NCI-H460 (cell line): ENCODE results near the gene DCTPP1. TPM values are rescaled to one million over a fixed set of nuclear protein-coding genes. Genes with fewer than 3 reads are reported as not detected.

Experiments
- DNase-seq: peaks from one replicate; pipeline ENCODE4 v3.0.0-alpha.2; 2016; ENCODE audit warnings: low read depth; ENCODE audit errors: extremely low read depth
- total RNA-seq: library from RNA; depleted of rRNA; stranded (reverse); fragments of >200 nt; shearing (Covaris generic); gene quantifications from 2 replicates; pipeline ENCODE4 v1.2.3, GENCODE V29; 2014

DCTPP1 gene
- total RNA-seq, 1 experiment from 2014 or later = 35.9 TPM

- no peak for DNase-seq
Measured at GRCh38 chr16:30449116-30449435, 19.2 kb upstream of the DCTPP1 start.

- DNase-seq = no peak
Measured at GRCh38 chr16:30447512-30448226, 17.8 kb upstream of the DCTPP1 start.

- no peak for DNase-seq
Measured at GRCh38 chr16:30446203-30446595, 16.4 kb upstream of the DCTPP1 start.

GRCh38 chr16:30445408-30446202 lies 15.8 kb upstream of the DCTPP1 start, which contains the start of gene SEPHS2:
SEPHS2 (minus strand) TSS chr16:30445874; CDS start chr16:30445727, 147 bp downstream.
- peak; percentile 98 for DNase-seq

GRCh38 chr16:30445149-30445407 lies 15.2 kb upstream of the DCTPP1 start:
- DNase-seq = no peak

- DNase-seq = no peak
Measured at GRCh38 chr16:30444231-30445148, 14.7 kb upstream of the DCTPP1 start.

- DNase-seq = no peak
Measured at GRCh38 chr16:30443631-30444030, 13.8 kb upstream of the DCTPP1 start.

- DNase-seq = no peak
Measured at GRCh38 chr16:30439720-30440348, 10.0 kb upstream of the DCTPP1 start.

- DNase-seq = no peak
Measured at GRCh38 chr16:30438835-30439234, 9.0 kb upstream of the DCTPP1 start.

- DNase-seq = no peak
Measured at GRCh38 chr16:30437511-30438046, 7.7 kb upstream of the DCTPP1 start.

- no peak for DNase-seq
Measured at GRCh38 chr16:30434852-30435251, 5.0 kb upstream of the DCTPP1 start.

- no peak for DNase-seq
Measured at GRCh38 chr16:30430428-30430970, 669 bp upstream of the DCTPP1 start.

GRCh38 chr16:30429418-30429677 lies 482 bp downstream of the DCTPP1 start:
- no peak for DNase-seq

- no peak for DNase-seq
Measured at GRCh38 chr16:30428055-30428454, 1.8 kb downstream of the DCTPP1 start.

GRCh38 chr16:30421010-30421409 lies 8.8 kb downstream of the DCTPP1 start:
- DNase-seq = no peak

GRCh38 chr16:30418350-30419181 lies 11.3 kb downstream of the DCTPP1 start:
- no peak for DNase-seq

GRCh38 chr16:30417529-30418349 lies 12.1 kb downstream of the DCTPP1 start:
- peak; percentile 94 for DNase-seq

GRCh38 chr16:30416624-30417528 lies 13.0 kb downstream of the DCTPP1 start:
- DNase-seq = no peak
